H1 (cell line): ENCODE results near the gene CLASP2.

Experiments used
- CHD2 ChIP-seq: IDR thresholded peaks from 2 replicates; pipeline ENCODE4 v1.6.1; 2012; ENCODE audit warnings: low read length, improper control_type of control experiment
- JUND ChIP-seq: IDR thresholded peaks from 2 replicates; pipeline ENCODE4 v1.6.1; 2011; ENCODE audit warnings: mild to moderate bottlenecking, improper control_type of control experiment, low read length
- POLR2A ChIP-seq, 2 experiments: IDR thresholded peaks; 1 replicate in 1 of 2; 2 replicates in 1 of 2; pipeline ENCODE4 v1.6.1; 2011; ENCODE audit warnings: low read depth in 2 of 2, low read length in 2 of 2, mild to moderate bottlenecking in 2 of 2; ENCODE audit errors: control extremely low read depth in 1 of 2
- POLR2AphosphoS5 ChIP-seq: IDR thresholded peaks from 2 replicates; pipeline ENCODE4 v1.6.1; 2011; ENCODE audit warnings: low read depth, low read length
- SAP30 ChIP-seq: fragments of 300-600 bp; sonication (generic); IDR thresholded peaks from 2 replicates; pipeline ENCODE4 v1.7.1; 2012; ENCODE audit warnings: low read length, moderate library complexity, mild to moderate bottlenecking, inconsistent platforms; ENCODE audit not compliant: insufficient read depth, insufficient replicate concordance
- SIN3A ChIP-seq, 2 experiments: IDR thresholded peaks in 1 of 2; conservative IDR thresholded peaks in 1 of 2; 2 replicates each; pipeline ENCODE4 v1.6.1; 2011 to 2012; ENCODE audit warnings: low read length in 2 of 2, improper control_type of control experiment in 1 of 2, low read depth in 1 of 2, mild to moderate bottlenecking in 1 of 2
- SP2 ChIP-seq: IDR thresholded peaks from 2 replicates; pipeline ENCODE4 v1.6.1; 2012; ENCODE audit warnings: mild to moderate bottlenecking, low read length, inconsistent platforms
- TF ChIP-seq, protein P1 (sequence below), 3 experiments: IDR thresholded peaks; 1 replicate in 2 of 3; 2 replicates in 1 of 3; pipeline versions ENCODE4 v1.5.1 to v1.6.1; 2011; ENCODE audit warnings: low read length in 3 of 3, mild to moderate bottlenecking in 3 of 3, inconsistent platforms in 2 of 3, low read depth in 1 of 3, moderate library complexity in 1 of 3; ENCODE audit not compliant: insufficient read depth in 1 of 3; ENCODE audit errors: control extremely low read depth in 1 of 3

DNA sequence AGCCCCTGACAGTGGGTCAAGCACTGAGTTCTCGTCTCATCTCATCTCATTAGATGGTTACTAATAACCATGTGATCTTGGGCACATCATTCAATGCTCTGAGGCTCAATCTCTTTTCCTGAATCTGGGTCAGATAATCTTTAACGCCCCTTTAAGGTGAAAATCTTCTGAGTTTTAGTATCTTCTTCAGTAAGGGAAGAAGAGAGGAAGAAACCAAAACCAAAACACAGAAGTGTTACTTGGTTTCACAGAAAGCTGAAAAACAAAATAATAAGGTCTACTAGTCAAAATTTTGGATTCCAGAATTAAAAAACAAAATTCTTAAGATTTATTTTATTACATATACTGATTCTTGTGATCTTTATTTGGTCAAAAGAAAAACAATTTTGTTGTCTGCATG lies 78.2 kb downstream of the CLASP2 start:
- TF ChIP-seq, protein P1, sequence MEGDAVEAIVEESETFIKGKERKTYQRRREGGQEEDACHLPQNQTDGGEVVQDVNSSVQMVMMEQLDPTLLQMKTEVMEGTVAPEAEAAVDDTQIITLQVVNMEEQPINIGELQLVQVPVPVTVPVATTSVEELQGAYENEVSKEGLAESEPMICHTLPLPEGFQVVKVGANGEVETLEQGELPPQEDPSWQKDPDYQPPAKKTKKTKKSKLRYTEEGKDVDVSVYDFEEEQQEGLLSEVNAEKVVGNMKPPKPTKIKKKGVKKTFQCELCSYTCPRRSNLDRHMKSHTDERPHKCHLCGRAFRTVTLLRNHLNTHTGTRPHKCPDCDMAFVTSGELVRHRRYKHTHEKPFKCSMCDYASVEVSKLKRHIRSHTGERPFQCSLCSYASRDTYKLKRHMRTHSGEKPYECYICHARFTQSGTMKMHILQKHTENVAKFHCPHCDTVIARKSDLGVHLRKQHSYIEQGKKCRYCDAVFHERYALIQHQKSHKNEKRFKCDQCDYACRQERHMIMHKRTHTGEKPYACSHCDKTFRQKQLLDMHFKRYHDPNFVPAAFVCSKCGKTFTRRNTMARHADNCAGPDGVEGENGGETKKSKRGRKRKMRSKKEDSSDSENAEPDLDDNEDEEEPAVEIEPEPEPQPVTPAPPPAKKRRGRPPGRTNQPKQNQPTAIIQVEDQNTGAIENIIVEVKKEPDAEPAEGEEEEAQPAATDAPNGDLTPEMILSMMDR (IDR thresholded peaks at IDR 0.05; ENCODE audit: control extremely low read depth in 1 of 3, insufficient read depth in 1 of 3, low read depth in 1 of 3, low read length in 3 of 3), result no peak
- TF ChIP-seq CHD2, result no peak
- TF ChIP-seq SAP30, result no peak
- TF ChIP-seq JUND, result no peak
- TF ChIP-seq POLR2AphosphoS5, result no peak
- TF ChIP-seq SP2, result no peak
- TF ChIP-seq SIN3A (conservative IDR thresholded peaks at IDR 0.05 in 1 of 2, IDR thresholded peaks at IDR 0.05 in 1 of 2; ENCODE audit: low read depth in 1 of 2, low read length in 2 of 2), result no peak
- no peak for TF ChIP-seq POLR2A (IDR thresholded peaks at IDR 0.05; ENCODE audit: control extremely low read depth in 1 of 2, low read depth in 2 of 2, low read length in 2 of 2)
